HepG2 (cell line): ENCODE measurements around the gene CREBZF. TPM values are rescaled to one million over a fixed set of nuclear protein-coding genes. Genes with fewer than 3 reads are reported as not detected.
A peak's percentile ranks its signal among the peaks of the same experiment; 100 is the strongest.

Source experiments
- AKAP8 ChIP-seq: sonication (generic); formaldehyde crosslinking; IDR thresholded peaks from 2 replicates; pipeline ENCODE4 v1.5.1; 2020; ENCODE audit warnings: mild to moderate bottlenecking, missing genetic modification reagents
- ATRX ChIP-seq: sonication (generic); formaldehyde crosslinking; IDR thresholded peaks from 2 replicates; pipeline ENCODE4 v1.4.0; 2020; ENCODE audit warnings: missing genetic modification reagents, borderline replicate concordance
- CSRNP1 ChIP-seq: sonication (generic); formaldehyde crosslinking; IDR thresholded peaks from 2 replicates; pipeline ENCODE4 v1.8.1; 2023; ENCODE audit warnings: mild to moderate bottlenecking, missing genetic modification reagents
- DMTF1 ChIP-seq: sonication (generic); formaldehyde crosslinking; IDR thresholded peaks from 2 replicates; pipeline ENCODE4 v1.4.0; 2020; ENCODE audit warnings: mild to moderate bottlenecking, missing genetic modification reagents
- KLF16 ChIP-seq, 2 experiments: sonication (generic) in 1 of 2; formaldehyde crosslinking in 1 of 2; IDR thresholded peaks; 2 replicates each; pipeline versions ENCODE4 v1.6.1 to v1.8.0; 2016 to 2023; ENCODE audit warnings: missing genetic modification reagents in 2 of 2, missing compliant biosample characterization in 1 of 2
- KMT2A ChIP-seq: sonication (generic); formaldehyde crosslinking; IDR thresholded peaks from 2 replicates; pipeline ENCODE4 v1.4.0; 2020; ENCODE audit warnings: missing genetic modification reagents
- NFE2 ChIP-seq: sonication (generic); formaldehyde crosslinking; IDR thresholded peaks from 2 replicates; pipeline ENCODE4 v1.4.0; 2020; ENCODE audit warnings: missing genetic modification reagents
- NONO ChIP-seq, 2 experiments: fragments of 450-650 bp in 1 of 2; sonication (generic) in 1 of 2; formaldehyde crosslinking in 1 of 2; IDR thresholded peaks in 1 of 2; conservative IDR thresholded peaks in 1 of 2; 2 replicates each; pipeline versions ENCODE4 v1.6.1 to v1.8.0; 2017 to 2022; ENCODE audit warnings: mild to moderate bottlenecking in 1 of 2, missing genetic modification reagents in 1 of 2, moderate library complexity in 1 of 2
- PATZ1 ChIP-seq: sonication (generic); formaldehyde crosslinking; IDR thresholded peaks from 2 replicates; pipeline ENCODE4 v1.4.0; 2020; ENCODE audit warnings: missing genetic modification reagents
- PHF21A ChIP-seq: sonication (generic); formaldehyde crosslinking; IDR thresholded peaks from 2 replicates; pipeline ENCODE4 v1.5.0; 2020; ENCODE audit warnings: mild to moderate bottlenecking, missing genetic modification reagents
- RARG ChIP-seq: sonication (generic); formaldehyde crosslinking; IDR thresholded peaks from 2 replicates; pipeline ENCODE4 v1.4.0; 2020; ENCODE audit warnings: low read depth, mild to moderate bottlenecking, missing genetic modification reagents
- REXO4 ChIP-seq: sonication (generic); formaldehyde crosslinking; IDR thresholded peaks from 2 replicates; pipeline ENCODE4 v1.8.0; 2022; ENCODE audit warnings: missing genetic modification reagents, mild to moderate bottlenecking, borderline replicate concordance
- TOPORS ChIP-seq: sonication (generic); formaldehyde crosslinking; IDR thresholded peaks from 2 replicates; pipeline ENCODE4 v1.8.0; 2023; ENCODE audit warnings: mild to moderate bottlenecking, missing genetic modification reagents
- ZBTB33 ChIP-seq: sonication (generic); formaldehyde crosslinking; IDR thresholded peaks from 2 replicates; pipeline ENCODE4 v1.4.0; 2020; ENCODE audit warnings: missing genetic modification reagents
- ZNF101 ChIP-seq: sonication (generic); formaldehyde crosslinking; IDR thresholded peaks from 2 replicates; pipeline ENCODE4 v1.4.0; 2020; ENCODE audit warnings: mild to moderate bottlenecking, low read depth, missing genetic modification reagents, borderline replicate concordance
- ZNF205 ChIP-seq: IDR thresholded peaks from 2 replicates; pipeline ENCODE4 v1.6.1; 2018; ENCODE audit warnings: missing biosample characterization, missing genetic modification reagents
- ZNF567 ChIP-seq: sonication (generic); formaldehyde crosslinking; IDR thresholded peaks from 2 replicates; pipeline ENCODE4 v1.8.1; 2023; ENCODE audit warnings: mild to moderate bottlenecking, missing genetic modification reagents, borderline replicate concordance
- ZNF589 ChIP-seq: sonication (generic); formaldehyde crosslinking; conservative IDR thresholded peaks from 2 replicates; pipeline ENCODE4 v1.8.0; 2022; ENCODE audit warnings: mild to moderate bottlenecking, moderate library complexity, missing genetic modification reagents
- ZNF597 ChIP-seq: sonication (generic); formaldehyde crosslinking; IDR thresholded peaks from 2 replicates; pipeline ENCODE4 v1.5.0; 2020; ENCODE audit warnings: missing genetic modification reagents
- ZNF768 ChIP-seq: sonication (generic); formaldehyde crosslinking; IDR thresholded peaks from 2 replicates; pipeline ENCODE4 v1.4.0; 2020; ENCODE audit warnings: missing genetic modification reagents
- polyA plus RNA-seq, 8 experiments: library from polyadenylated mRNA; depleted of rRNA in 3 of 8; stranded (reverse) in 7 of 8; unstranded in 1 of 8; fragments of >200 nt; fragmentation: Illumina TruSeq in 4 of 8; extraction: Trizol in 4 of 8; gene quantifications; 2 replicates each; pipeline versions ENCODE4 v1.2.1 to v1.2.3, GENCODE V29; 2011 to 2016; ENCODE audit warnings: low read depth in 4 of 8, missing spikeins in 1 of 8, mixed read lengths in 1 of 8; ENCODE audit not compliant: insufficient read depth in 1 of 8
- total RNA-seq, 5 experiments: library from RNA; depleted of rRNA; stranded (reverse); fragments of >200 nt; fragmentation: Illumina TruSeq; extraction: Trizol; gene quantifications; 2 replicates each; pipeline ENCODE4 v1.2.3, GENCODE V29; 2016; ENCODE audit warnings: low read depth in 1 of 5

The CREBZF gene
- total and polyA plus RNA-seq, 2 of the 13 experiments (the other 11 are each of a cell fraction or from before 2014, with no cell fraction given): 30.6 to 43.1 TPM

- TF ChIP-seq ZNF597 (CRISPR knock-in tag) (no peak), KMT2A (CRISPR knock-in tag) (peak; percentile 87), NFE2 (CRISPR knock-in tag) (no peak), ZNF101 (CRISPR knock-in tag) (no peak), PHF21A (no peak), ATRX (CRISPR knock-in tag) (no peak), ZNF589 (CRISPR knock-in tag) (no peak), ZNF768 (CRISPR knock-in tag) (0 out of 2 replicates have a peak, but pooled peaks have one; percentile 47), AKAP8 (CRISPR knock-in tag) (0 out of 2 replicates have a peak, but pooled peaks have one; percentile 52), TOPORS (peak; percentile 62; the same call in 1 of the 2 replicates), KLF16 (CRISPR knock-in tag; IDR thresholded peaks at IDR 0.05) (peak in 1 of 2 experiments; percentile 40; a peak in 1 of 4 replicates), ZNF205 (CRISPR knock-in tag) (no peak), NONO (IDR thresholded peaks at IDR 0.05) (no peak), NONO (CRISPR knock-in tag; conservative IDR thresholded peaks at IDR 0.05) (peak; percentile 93), REXO4 (CRISPR knock-in tag) (no peak), ZNF567 (0 out of 2 replicates have a peak, but pooled peaks have one; percentile 35), PATZ1 (peak; percentile 59), CSRNP1 (CRISPR knock-in tag) (peak; percentile 67; the same call in 1 of the 2 replicates), DMTF1 (CRISPR knock-in tag) (no peak), RARG (CRISPR knock-in tag) (no peak), ZBTB33 (no peak)
These were observed 17.2 kb downstream of the CREBZF start, which contains the start of gene TMEM126A (continued) for GRCh38 chr11:85647604-85648299.
